ENCODE results near the gene AATK. TPM values are rescaled to one million over a fixed set of nuclear protein-coding genes. Genes with fewer than 3 reads are reported as not detected.

Gene AATK
- total and polyA plus RNA-seq, 2 of the 13 experiments (the other 11 are each of a cell fraction or from before 2014, with no cell fraction given): 2.9 to 8.4 TPM

DNA sequence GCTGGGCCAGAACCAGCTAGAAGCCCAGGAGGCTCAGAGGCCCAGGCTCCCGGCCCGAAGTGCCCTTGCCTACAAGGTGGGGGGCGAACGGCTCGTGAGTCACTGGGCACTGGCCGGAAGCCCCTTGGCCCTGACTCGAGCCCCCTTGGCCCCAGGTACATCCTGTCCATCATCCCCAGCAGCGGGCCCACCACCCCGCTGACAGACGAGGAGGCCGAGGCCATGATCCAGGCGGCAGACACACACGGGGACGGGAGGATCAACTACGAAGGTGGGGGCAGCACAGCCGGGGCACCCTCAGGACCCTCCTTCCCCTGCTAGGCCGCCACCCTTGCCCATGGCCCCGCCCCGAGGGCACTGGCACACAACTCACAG lies 15.8 kb upstream of the AATK start:
- no peak overlapping the region for H3K27ac ChIP-seq (ENCODE audit: extremely low read length, insufficient read depth, low read length)
- H2AFZ ChIP-seq (ENCODE audit: low read length): no peak overlapping the region
- no peaks in the 10 kb centered on the region for H3K36me3 ChIP-seq (replicated peaks in 1 of 2; ENCODE audit: control insufficient read depth in 1 of 2, insufficient read depth in 2 of 2, low read length in 2 of 2)
- no peak overlapping the region for H3K4me2 ChIP-seq (ENCODE audit: low read depth, low read length)
- H3K9me3 ChIP-seq (ENCODE audit: low read length): no peaks in the 10 kb centered on the region
- no peak overlapping the region for H3K9ac ChIP-seq (ENCODE audit: insufficient read depth, low read depth, low read length)
- no peaks in the 10 kb centered on the region for H3K79me2 ChIP-seq (ENCODE audit: insufficient read depth, low read length)
- FAIRE-seq: no peak
- H3K4me1 ChIP-seq (ENCODE audit: insufficient read depth, low read length): peaks cover 52% of the 10 kb centered on the region
- CTCF ChIA-PET (ENCODE audit: low intra/inter-chr PET ratio, low total read pairs): no interaction called here
- intact Hi-C loops (cut with micrococcal nuclease; ENCODE audit: unreplicated experiment): no loop called here
- H3K4me3 ChIP-seq (replicated peaks in 1 of 3; ENCODE audit: insufficient read depth in 1 of 3, low read depth in 2 of 3, low read length in 3 of 3): no peak overlapping the region
- no TSS peak for BruUV-seq (replicated peaks)
- no peak for ATAC-seq
- peaks cover 22 to 59% of the 10 kb centered on the region in 2 experiments for H3K27me3 ChIP-seq (ENCODE audit: control insufficient read depth in 1 of 2, insufficient read depth in 2 of 2, low read length in 2 of 2)
- 38% methylated on average over 10 of the region's 19 CpGs for WGBS (ENCODE audit: low lambda C conversion rate)
- DNase-seq (ENCODE audit: low spot score): no peak
- POLR2A ChIA-PET: no interaction called here
- in situ Hi-C loops (cut with HindIII; ENCODE audit: extremely low pct_ligation_motif_present, low pct_unique_long_range_greater_than_20kb): no loop called here
- TF ChIP-seq IKZF1 (IDR thresholded peaks at IDR 0.05): no peak
- no peaks in the 10 kb centered on the region for H4K20me1 ChIP-seq (ENCODE audit: insufficient read depth, low read length)

DNA sequence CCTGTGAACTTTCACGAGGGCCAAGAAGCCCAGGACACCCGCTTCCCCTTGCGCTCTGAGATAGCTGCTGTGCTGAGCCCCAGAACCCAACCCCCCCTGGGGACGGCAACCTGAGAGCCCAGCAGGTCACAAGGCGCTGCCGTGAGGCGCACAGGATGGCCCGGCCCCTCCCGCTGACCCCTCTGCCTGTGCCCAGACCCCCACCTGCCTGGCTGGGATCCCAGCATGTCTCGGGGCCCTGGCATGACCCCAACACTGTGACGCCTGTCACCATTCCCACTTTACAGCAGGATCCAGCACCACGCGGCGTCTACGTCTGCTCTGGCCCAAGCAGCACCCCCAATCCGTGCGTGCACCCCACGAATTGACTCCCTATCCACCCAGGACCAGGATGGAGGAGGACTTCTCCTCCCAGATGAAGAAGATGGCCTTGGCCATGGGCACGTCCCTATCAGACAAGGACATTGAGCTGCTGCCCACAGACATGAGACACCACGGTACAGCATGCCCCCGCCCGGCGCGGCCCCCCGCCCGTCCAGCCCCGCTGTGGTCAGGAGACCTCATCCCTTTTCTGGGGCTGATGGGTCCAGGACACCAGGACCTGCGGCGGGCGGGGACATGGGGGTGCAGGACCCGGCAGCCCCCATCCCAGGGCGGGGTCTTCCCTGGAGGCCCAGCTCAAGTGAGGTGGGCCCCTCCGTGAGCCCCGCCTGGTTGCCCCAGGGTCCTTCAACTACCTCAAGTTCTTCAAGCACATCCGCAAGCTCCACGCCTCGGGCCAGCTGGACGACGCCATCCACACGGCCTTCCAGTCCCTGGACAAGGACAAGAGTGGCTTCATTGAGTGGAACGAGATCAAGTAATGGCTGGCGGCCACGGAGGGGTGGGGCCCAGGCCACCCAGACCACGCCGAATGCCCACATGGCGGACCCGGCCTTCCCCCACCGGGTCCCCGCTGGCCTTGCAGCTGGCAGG lies 15.1 kb upstream of the AATK start:
- intact Hi-C loops (cut with micrococcal nuclease; ENCODE audit: unreplicated experiment): no loop called here
- in situ Hi-C loops (cut with HindIII; ENCODE audit: extremely low pct_ligation_motif_present, low pct_unique_long_range_greater_than_20kb): no loop called here

More for the DNA sequence above, 15.1 kb upstream of the AATK start:
- peaks cover 48% of the 10 kb centered on the region for H3K4me1 ChIP-seq (ENCODE audit: insufficient read depth, low read length)
- ChIA-PET POLR2A (no interaction called here), CTCF (ENCODE audit: low intra/inter-chr PET ratio, low total read pairs) (no interaction called here)
- no peaks in the 10 kb centered on the region for H3K79me2 ChIP-seq (ENCODE audit: insufficient read depth, low read length)
- 56% methylated on average over 38 of the region's 49 CpGs for WGBS (ENCODE audit: low lambda C conversion rate)
- no peaks in the 10 kb centered on the region for H3K36me3 ChIP-seq (replicated peaks in 1 of 2; ENCODE audit: control insufficient read depth in 1 of 2, insufficient read depth in 2 of 2, low read length in 2 of 2)
- H3K4me3 ChIP-seq (replicated peaks in 1 of 3; ENCODE audit: insufficient read depth in 1 of 3, low read depth in 2 of 3, low read length in 3 of 3): no peak overlapping the region
- H3K4me2 ChIP-seq (ENCODE audit: low read depth, low read length): no peak overlapping the region
- H4K20me1 ChIP-seq (ENCODE audit: insufficient read depth, low read length): no peaks in the 10 kb centered on the region
- no peak for TF ChIP-seq MBNL3 (CRISPR knock-in tag; conservative IDR thresholded peaks at IDR 0.05)
- no peak for TF ChIP-seq SP140L (CRISPR knock-in tag; IDR thresholded peaks at IDR 0.05; ENCODE audit: borderline replicate concordance)
- no peak for TF ChIP-seq ETV6 (CRISPR knock-in tag; conservative IDR thresholded peaks at IDR 0.05)
- TF ChIP-seq ZNF652 (CRISPR knock-in tag; IDR thresholded peaks at IDR 0.05; ENCODE audit: borderline replicate concordance, low read depth): no peak
- TF ChIP-seq, protein P1, sequence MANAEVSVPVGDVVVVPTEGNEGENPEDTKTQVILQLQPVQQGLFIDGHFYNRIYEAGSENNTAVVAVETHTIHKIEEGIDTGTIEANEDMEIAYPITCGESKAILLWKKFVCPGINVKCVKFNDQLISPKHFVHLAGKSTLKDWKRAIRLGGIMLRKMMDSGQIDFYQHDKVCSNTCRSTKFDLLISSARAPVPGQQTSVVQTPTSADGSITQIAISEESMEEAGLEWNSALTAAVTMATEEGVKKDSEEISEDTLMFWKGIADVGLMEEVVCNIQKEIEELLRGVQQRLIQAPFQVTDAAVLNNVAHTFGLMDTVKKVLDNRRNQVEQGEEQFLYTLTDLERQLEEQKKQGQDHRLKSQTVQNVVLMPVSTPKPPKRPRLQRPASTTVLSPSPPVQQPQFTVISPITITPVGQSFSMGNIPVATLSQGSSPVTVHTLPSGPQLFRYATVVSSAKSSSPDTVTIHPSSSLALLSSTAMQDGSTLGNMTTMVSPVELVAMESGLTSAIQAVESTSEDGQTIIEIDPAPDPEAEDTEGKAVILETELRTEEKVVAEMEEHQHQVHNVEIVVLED (CRISPR knock-in tag; IDR thresholded peaks at IDR 0.05; ENCODE audit: borderline replicate concordance): no peak
- no peak for TF ChIP-seq NKX3-1 (CRISPR knock-in tag; IDR thresholded peaks at IDR 0.05)
- TF ChIP-seq GABPB1 (CRISPR knock-in tag; IDR thresholded peaks at IDR 0.05): no peak
- TF ChIP-seq, protein P2, sequence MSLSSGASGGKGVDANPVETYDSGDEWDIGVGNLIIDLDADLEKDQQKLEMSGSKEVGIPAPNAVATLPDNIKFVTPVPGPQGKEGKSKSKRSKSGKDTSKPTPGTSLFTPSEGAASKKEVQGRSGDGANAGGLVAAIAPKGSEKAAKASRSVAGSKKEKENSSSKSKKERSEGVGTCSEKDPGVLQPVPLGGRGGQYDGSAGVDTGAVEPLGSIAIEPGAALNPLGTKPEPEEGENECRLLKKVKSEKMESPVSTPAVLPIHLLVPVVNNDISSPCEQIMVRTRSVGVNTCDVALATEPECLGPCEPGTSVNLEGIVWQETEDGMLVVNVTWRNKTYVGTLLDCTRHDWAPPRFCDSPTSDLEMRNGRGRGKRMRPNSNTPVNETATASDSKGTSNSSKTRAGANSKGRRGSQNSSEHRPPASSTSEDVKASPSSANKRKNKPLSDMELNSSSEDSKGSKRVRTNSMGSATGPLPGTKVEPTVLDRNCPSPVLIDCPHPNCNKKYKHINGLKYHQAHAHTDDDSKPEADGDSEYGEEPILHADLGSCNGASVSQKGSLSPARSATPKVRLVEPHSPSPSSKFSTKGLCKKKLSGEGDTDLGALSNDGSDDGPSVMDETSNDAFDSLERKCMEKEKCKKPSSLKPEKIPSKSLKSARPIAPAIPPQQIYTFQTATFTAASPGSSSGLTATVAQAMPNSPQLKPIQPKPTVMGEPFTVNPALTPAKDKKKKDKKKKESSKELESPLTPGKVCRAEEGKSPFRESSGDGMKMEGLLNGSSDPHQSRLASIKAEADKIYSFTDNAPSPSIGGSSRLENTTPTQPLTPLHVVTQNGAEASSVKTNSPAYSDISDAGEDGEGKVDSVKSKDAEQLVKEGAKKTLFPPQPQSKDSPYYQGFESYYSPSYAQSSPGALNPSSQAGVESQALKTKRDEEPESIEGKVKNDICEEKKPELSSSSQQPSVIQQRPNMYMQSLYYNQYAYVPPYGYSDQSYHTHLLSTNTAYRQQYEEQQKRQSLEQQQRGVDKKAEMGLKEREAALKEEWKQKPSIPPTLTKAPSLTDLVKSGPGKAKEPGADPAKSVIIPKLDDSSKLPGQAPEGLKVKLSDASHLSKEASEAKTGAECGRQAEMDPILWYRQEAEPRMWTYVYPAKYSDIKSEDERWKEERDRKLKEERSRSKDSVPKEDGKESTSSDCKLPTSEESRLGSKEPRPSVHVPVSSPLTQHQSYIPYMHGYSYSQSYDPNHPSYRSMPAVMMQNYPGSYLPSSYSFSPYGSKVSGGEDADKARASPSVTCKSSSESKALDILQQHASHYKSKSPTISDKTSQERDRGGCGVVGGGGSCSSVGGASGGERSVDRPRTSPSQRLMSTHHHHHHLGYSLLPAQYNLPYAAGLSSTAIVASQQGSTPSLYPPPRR (CRISPR knock-in tag; IDR thresholded peaks at IDR 0.05; ENCODE audit: borderline replicate concordance): no peak
- BruUV-seq (replicated peaks): no TSS peak
- FAIRE-seq: no peak
- no peak overlapping the region for H3K27ac ChIP-seq (ENCODE audit: extremely low read length, insufficient read depth, low read length)
- no peak for ATAC-seq
- DNase-seq (ENCODE audit: low spot score): no peak
- no peaks in the 10 kb centered on the region for H3K9me3 ChIP-seq (ENCODE audit: low read length)
- no peak overlapping the region for H2AFZ ChIP-seq (ENCODE audit: low read length)
- no peak overlapping the region for H3K9ac ChIP-seq (ENCODE audit: insufficient read depth, low read depth, low read length)
- peaks cover 22 to 59% of the 10 kb centered on the region in 2 experiments for H3K27me3 ChIP-seq (ENCODE audit: control insufficient read depth in 1 of 2, insufficient read depth in 2 of 2, low read length in 2 of 2)

Data from HepG2 (cell line).